Aorta (tissue), 5 donors: ENCODE data around the gene RHBDD2. TPM values are rescaled to one million over a fixed set of nuclear protein-coding genes. Genes with fewer than 3 reads are reported as not detected.
"Not testable (repeated sequence)": the region's sequence is repeated elsewhere in the genome, so short reads cannot be mapped to it uniquely, and the experiment has no call there.

ENCODE experiments used
- ATAC-seq: fragments of 200-7000 bp; cut with Tn5 transposase; one replicate; pipeline ENCODE4 v1.9.1; 2022; ENCODE audit warnings: moderate library complexity; ENCODE audit not compliant: low FRiP score
- DNase-seq, 2 donors: peaks; one replicate each; pipeline ENCODE4 v3.0.0-alpha.2; 2020
- H3K27ac ChIP-seq, 2 donors: one replicate each; pipeline ENCODE4 v1.5.1; 2013; ENCODE audit warnings: low read length in 2 of 2, mild to moderate bottlenecking in 2 of 2, moderate library complexity in 2 of 2, control low read depth in 1 of 2, inconsistent platforms in 1 of 2, low read depth in 1 of 2
- H3K27me3 ChIP-seq, 2 donors: one replicate each; pipeline ENCODE4 v1.6.1; 2013; ENCODE audit warnings: control low read depth in 1 of 2, low read length in 1 of 2, mild to moderate bottlenecking in 1 of 2, moderate library complexity in 1 of 2; ENCODE audit not compliant: insufficient read depth in 2 of 2, control insufficient read depth in 1 of 2
- H3K36me3 ChIP-seq, 2 donors: one replicate each; pipeline ENCODE4 v1.6.1; 2013; ENCODE audit warnings: control low read depth in 1 of 2, low read length in 1 of 2, mild to moderate bottlenecking in 1 of 2; ENCODE audit not compliant: insufficient read depth in 2 of 2, control insufficient read depth in 1 of 2
- H3K4me1 ChIP-seq, 2 donors: one replicate each; pipeline ENCODE4 v1.6.1; 2013; ENCODE audit warnings: low read length in 2 of 2, control low read depth in 1 of 2, mild to moderate bottlenecking in 1 of 2, moderate library complexity in 1 of 2; ENCODE audit not compliant: insufficient read depth in 2 of 2, control insufficient read depth in 1 of 2
- H3K4me3 ChIP-seq, 2 donors: one replicate each; pipeline ENCODE4 v1.5.1; 2013; ENCODE audit warnings: low read length in 2 of 2, control low read depth in 1 of 2, mild to moderate bottlenecking in 1 of 2
- H3K9me3 ChIP-seq: one replicate; pipeline ENCODE4 v1.6.1; 2013; ENCODE audit warnings: mild to moderate bottlenecking, low read length; ENCODE audit not compliant: control insufficient read depth
- WGBS, 2 donors: extraction: QIAGEN DNeasy Blood & Tissue Kit; methylation state at CpG; one replicate each; pipeline ENCODE4 v1.1.7; 2013; 5-methylcytosine and 5-hydroxymethylcytosine counted together
- intact Hi-C, 2 donors: fragments of 100-400 bp; cut with DNase I; formaldehyde crosslinking; loops; one replicate each; pipeline versions ENCODE4 v1.14.2 to v1.15.0; 2022
- polyA plus RNA-seq, 2 donors: library from polyadenylated mRNA; stranded (reverse); fragments of 200-250 nt; gene quantifications; one replicate each; pipeline ENCODE4 v1.2.3, GENCODE V29; 2013
- total RNA-seq, 2 donors: library from RNA; stranded (reverse); fragmentation: NEBNext Ultra II Directional; extraction: Animal tissue kit (Norgen Biotek cat#: 25700); gene quantifications; one replicate each; pipeline ENCODE4 v1.2.1, GENCODE V29; 2021
- donor health status: healthy with polysubstance abuse.
- donor health status: Bipolar disorder and iron deficiency.
- donor health status: DM: no; HTN: no; CAD: no.
- donor health status: DM: no; HTN: no; CAD: no.
- donor health status: DM: yes; HTN: yes; CAD: no.

RHBDD2 gene
- total and polyA plus RNA-seq, 4 donors = 23.9 to 71.3 (median 35.6) TPM

- intact Hi-C loops = no loop called here
- Histone ChIP-seq H3K27ac (no peak overlapping the region), H3K4me1 (no peaks in the 10 kb centered on the region), H3K4me3 (no peak overlapping the region), H3K27me3 (no peaks in the 10 kb centered on the region), H3K9me3 (no peaks in the 10 kb centered on the region), H3K36me3 (no peaks in the 10 kb centered on the region)
- ATAC-seq (no peak), DNase-seq (no peak)
- 88 to 90% methylated on average over 9 of the region's 9 CpGs for WGBS, 2 donors
These were observed 8.2 kb upstream of the RHBDD2 start for GRCh38 chr7:75870557-75871161.

GRCh38 chr7:75872073-75872782 is 6.6 kb upstream of the RHBDD2 start:
- 63% methylated on average over 13 of the region's 13 CpGs for WGBS, 2 donors
- intact Hi-C loops = no loop called here
- Histone ChIP-seq H3K36me3 (no peaks in the 10 kb centered on the region), H3K27me3 (no peaks in the 10 kb centered on the region), H3K4me1 (no peaks in the 10 kb centered on the region), H3K4me3 (no peak overlapping the region), H3K27ac (no peak overlapping the region), H3K9me3 (no peaks in the 10 kb centered on the region)
- DNase-seq (no peak), ATAC-seq (no peak)

- H3K4me3 ChIP-seq, DNase-seq, H3K4me1 ChIP-seq, intact Hi-C loops, H3K9me3 ChIP-seq, H3K27me3 ChIP-seq, H3K36me3 ChIP-seq, ATAC-seq, H3K27ac ChIP-seq: not testable (repeated sequence)
- WGBS, 2 donors = 84 to 85% methylated on average over 3 of the region's 3 CpGs
These were observed 4.7 kb upstream of the RHBDD2 start for GRCh38 chr7:75874180-75874579.

- H3K36me3 ChIP-seq = no peaks in the 10 kb centered on the region
- ATAC-seq (no peak), DNase-seq (no peak)
- H3K27me3 ChIP-seq = no peaks in the 10 kb centered on the region
- no peaks in the 10 kb centered on the region for H3K9me3 ChIP-seq
- intact Hi-C loops = loop anchor here in 1 of 2 donors (5.0 kb wide), 1 partner anchor 122 kb away; no protein-coding TSS in a partner anchor
- H3K27ac ChIP-seq = no peak overlapping the region
- WGBS, 2 donors = 89 to 90% methylated on average over 21 of the region's 21 CpGs
- H3K4me1 ChIP-seq = no peaks in the 10 kb centered on the region
- H3K4me3 ChIP-seq = no peak overlapping the region
These were observed 3.4 kb upstream of the RHBDD2 start for GRCh38 chr7:75875113-75876080.

- no peak overlapping the region for H3K27ac ChIP-seq
- DNase-seq (no peak), ATAC-seq (no peak)
- H3K27me3 ChIP-seq = no peaks in the 10 kb centered on the region
- WGBS, 2 donors = 70% methylated on average over 10 to 11 of the region's 11 CpGs
- no peak overlapping the region for H3K4me3 ChIP-seq
- intact Hi-C loops = loop anchor here in 1 of 2 donors (5.0 kb wide), 1 partner anchor 121 kb away; no protein-coding TSS in a partner anchor
- H3K36me3 ChIP-seq = no peaks in the 10 kb centered on the region
- H3K4me1 ChIP-seq = no peaks in the 10 kb centered on the region
- no peaks in the 10 kb centered on the region for H3K9me3 ChIP-seq
These were observed 2.5 kb upstream of the RHBDD2 start for GRCh38 chr7:75876126-75876881.

GRCh38 chr7:75878312-75878768 is 494 bp upstream of the RHBDD2 start:
- intact Hi-C loops = loop anchor here in 1 of 2 donors (5.0 kb wide), 1 partner anchor 119 kb away; no protein-coding TSS in a partner anchor
- H3K27me3 ChIP-seq = no peaks in the 10 kb centered on the region
- WGBS, 2 donors = 12 to 17% methylated on average over 10 of the region's 10 CpGs

GRCh38 chr7:75879771-75880184 is 944 bp downstream of the RHBDD2 start:
- Histone ChIP-seq H3K9me3 (no peaks in the 10 kb centered on the region), H3K27ac (no peak overlapping the region), H3K27me3 (no peaks in the 10 kb centered on the region), H3K4me1 (no peaks in the 10 kb centered on the region), H3K36me3 (peaks cover 0 to 5% of the 10 kb centered on the region in 2 donors), H3K4me3 (peak overlapping the region; percentile 70 to 77)
- 6 to 8% methylated on average over 8 of the region's 8 CpGs for WGBS, 2 donors
- no peak for ATAC-seq
- intact Hi-C loops = loop anchor here in 1 of 2 donors (5.0 kb wide), 1 partner anchor 118 kb away; no protein-coding TSS in a partner anchor
- no peak for DNase-seq

More at GRCh38 chr7:75878312-75878768, 494 bp upstream of the RHBDD2 start:
- Histone ChIP-seq H3K27ac (peak overlapping the region in 1 of 2 donors; percentile 67), H3K4me3 (peak overlapping the region; percentile 8 to 30), H3K36me3 (peaks cover 0 to 3% of the 10 kb centered on the region in 2 donors), H3K4me1 (no peaks in the 10 kb centered on the region), H3K9me3 (no peaks in the 10 kb centered on the region)
- no peak for DNase-seq
- ATAC-seq = peak; percentile 20

- ATAC-seq (no peak), DNase-seq (no peak)
- H3K27me3 ChIP-seq = no peaks in the 10 kb centered on the region
- peak overlapping the region in 1 of 2 donors; percentile 70 for H3K4me3 ChIP-seq
- intact Hi-C loops = no loop called here
- no peaks in the 10 kb centered on the region for H3K9me3 ChIP-seq
- no peak overlapping the region for H3K27ac ChIP-seq
- 75 to 78% methylated on average over 4 of the region's 4 CpGs for WGBS, 2 donors
- H3K4me1 ChIP-seq = no peaks in the 10 kb centered on the region
- H3K36me3 ChIP-seq = peaks cover 0 to 7% of the 10 kb centered on the region in 2 donors
These were observed 1.4 kb downstream of the RHBDD2 start for GRCh38 chr7:75880242-75880641.
